CD4-positive, alpha-beta T cell treated with Interleukin-1 beta for 1 hour (primary cell): Measurements from ENCODE around the gene FAM89B.

Experiments
- DNase-seq, 2 donors: peaks; one replicate each; pipeline ENCODE4 v3.0.0-alpha.2; 2020 to 2022

Gene FAM89B

DNA sequence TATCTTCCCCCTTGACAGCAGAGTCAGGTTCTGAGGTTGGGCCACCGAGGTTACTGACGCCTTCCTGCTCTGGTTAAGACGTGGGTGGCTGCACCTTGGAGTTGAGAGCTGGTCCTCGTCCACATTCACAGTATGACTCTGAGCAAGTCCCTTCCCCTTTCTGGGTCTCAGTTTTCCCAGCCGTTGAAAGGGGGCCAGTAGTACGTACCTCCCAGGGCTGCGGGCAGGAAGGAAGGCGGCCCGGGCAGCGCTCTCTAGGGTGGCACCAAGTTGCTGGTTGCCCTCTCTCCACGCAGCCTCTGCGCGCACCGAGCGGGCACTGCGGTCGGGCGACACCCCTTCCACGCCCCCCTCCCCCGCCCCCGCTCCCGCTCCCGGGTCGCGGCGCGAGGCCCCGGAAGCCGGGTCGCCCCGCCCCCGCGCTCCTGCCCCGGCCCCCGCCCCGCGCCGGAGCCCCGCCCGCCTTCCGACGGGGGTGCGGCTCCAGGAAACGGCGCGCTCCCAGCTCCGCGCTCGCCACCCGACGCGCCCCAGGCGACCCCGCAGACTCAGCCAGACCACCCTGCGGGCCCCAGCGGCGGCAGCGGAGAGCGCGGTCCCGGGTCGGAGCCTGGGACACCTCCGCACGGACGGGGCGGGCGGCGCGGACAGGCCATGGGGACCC is 3.4 kb downstream of the FAM89B start, which contains the start of gene EHBP1L1:
TSS of gene EHBP1L1 (plus strand) at position 486 of the 664 bp plus-strand sequence. CDS start 250 bp downstream, outside the sequence.
- peak; percentile 86 for DNase-seq

DNA sequence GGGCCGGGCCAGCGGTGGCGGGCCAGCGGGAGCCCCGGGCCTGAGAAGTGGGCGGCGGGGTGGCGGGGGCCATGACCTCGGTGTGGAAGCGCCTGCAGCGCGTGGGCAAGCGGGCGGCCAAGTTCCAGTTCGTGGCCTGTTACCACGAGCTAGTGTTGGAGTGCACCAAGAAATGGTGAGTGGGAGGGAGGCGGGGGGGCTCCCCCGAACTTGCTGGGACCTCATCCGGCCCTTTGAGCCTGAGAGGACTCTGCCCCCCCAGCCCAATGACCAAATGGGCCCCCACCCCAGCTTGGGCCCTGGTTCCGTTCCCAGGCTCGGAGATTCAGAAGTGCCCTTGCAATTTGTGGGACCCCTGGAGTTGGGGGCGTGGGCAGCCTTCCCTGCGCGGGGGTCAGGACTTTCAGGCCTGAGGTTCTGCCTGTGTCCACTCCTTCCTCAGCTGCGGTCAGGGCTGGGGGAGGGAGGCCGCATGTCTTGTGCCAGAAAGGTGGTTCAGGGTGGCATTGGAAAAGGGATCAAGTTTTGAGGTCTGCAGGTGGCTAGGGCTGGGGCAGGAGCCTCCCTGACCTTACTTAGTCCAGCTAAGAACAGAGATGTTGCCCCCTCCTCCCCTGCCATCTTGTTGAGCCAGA is 4.0 kb downstream of the FAM89B start:
- DNase-seq, result no peak

DNA sequence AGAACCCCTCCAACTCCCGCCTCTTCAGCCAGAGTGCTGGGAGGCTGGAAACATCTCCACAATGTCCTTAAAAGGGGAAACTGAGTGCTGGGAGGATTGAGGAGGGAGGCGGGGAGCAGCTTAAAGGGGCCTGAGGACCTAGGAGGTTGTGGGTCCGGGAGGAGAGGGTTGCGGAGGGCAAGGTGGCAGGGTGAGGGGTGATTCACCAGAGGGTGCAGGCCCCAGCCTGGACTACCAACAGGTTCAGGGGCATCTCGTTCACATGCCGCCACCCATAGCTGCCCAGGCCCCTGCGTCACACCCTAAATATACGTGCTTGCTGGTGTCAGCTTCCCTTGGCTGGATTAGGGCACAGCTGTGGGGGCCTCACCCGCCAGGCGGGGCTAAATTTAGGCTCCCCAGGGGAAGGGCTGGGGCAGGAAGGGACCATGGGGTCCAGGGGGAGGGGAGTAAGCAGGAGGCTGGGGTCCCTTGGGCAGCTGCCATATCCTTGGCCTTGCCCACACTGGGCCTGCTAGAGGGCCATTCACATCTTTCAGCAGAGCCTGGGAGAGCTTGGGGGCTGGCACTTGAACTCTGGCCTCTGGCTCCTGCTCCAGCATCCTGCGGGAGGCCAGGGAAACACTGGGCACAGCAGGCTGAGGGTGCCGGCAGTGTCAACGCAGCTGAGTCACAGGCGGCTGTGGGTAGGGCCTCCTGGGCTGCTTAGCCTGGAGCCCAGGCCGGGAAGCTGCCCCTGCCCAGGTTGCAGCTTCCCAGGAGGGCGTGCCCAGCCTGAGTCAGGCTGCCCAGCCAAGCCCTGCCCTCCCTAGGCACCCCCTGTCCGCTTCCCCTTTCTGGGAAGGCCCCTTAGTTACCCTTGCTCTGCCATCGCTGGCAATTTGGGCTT is 4.8 kb downstream of the FAM89B start:
- peak in 1 of 2 donors; percentile 83 for DNase-seq

DNA sequence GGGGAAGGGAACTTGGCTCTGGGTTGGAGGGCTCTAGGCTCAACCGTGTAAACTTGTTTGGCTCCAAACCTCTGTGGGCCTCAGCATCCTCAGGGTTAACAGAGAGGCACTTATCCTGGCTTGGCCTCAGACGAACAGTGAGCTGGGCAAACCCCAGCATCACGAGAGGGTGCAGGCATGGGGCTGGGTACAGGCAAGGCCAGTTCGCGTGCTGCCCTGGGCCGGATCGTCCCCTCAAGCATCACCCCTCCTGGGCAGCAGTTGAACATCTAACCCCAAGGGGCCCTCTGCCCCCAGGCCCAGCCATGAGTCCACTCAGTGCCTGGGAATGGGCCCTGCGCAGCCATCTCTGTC is 5.4 kb downstream of the FAM89B start:
- no peak for DNase-seq

DNA sequence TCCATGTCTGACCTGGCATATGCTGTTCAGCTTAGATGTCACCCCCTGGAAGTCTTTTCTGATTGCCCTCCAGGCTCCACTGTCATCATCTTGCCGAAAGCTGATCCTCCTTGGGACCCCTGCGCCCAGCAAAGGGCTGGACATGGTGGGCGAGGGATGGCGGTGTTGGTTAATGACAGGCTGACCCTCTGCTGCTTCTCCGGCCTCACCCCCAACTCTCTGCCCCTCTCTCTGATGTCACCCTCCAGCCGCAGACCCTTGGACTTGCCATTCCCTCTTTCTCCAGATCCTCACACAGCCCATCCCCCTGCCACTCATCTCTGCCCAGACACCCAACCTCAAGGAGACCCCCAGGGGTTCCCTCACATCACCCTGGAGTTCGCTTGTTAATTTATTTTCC is 5.8 kb downstream of the FAM89B start:
- DNase-seq, result no peak

DNA sequence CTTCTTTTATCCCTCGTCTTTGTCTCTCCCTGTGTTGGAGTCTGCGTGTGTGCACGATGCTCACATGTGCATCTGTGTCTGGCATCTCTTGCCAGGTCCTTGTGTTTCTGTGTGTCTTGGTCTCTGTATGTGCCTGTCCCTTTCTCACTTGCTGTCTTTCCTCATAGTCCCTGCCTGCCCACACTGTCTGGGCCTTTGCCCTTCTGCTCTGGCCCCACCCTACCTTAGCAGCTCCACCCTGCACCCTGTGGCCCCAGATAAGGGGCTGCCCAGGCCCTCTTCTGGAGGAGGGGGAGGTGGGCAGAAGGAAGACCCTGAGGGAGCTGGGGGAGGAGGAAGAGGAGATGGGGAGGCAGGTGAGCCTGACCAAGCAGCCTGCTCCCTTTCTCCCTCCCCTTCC is 6.3 kb downstream of the FAM89B start:
- DNase-seq, result no peak

DNA sequence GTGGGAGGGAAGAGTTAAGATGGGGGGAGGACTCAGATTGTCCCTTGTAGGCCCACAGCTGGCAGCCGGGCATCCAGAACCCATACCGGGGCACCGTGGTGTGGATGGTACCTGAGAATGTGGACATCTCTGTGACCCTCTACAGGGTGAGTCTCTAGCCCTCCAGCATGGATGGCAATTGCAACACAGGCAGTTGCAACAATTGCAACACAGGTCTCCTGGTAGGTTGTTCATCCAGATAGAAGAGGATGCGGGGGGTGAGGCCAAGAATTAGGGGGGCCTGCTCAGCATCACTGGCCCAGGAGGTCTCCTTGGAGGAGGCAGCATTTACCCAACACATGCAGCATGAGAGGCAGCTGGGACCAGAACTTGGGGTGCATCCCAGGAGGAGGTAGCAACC is 7.0 kb downstream of the FAM89B start:
- no peak for DNase-seq

DNA sequence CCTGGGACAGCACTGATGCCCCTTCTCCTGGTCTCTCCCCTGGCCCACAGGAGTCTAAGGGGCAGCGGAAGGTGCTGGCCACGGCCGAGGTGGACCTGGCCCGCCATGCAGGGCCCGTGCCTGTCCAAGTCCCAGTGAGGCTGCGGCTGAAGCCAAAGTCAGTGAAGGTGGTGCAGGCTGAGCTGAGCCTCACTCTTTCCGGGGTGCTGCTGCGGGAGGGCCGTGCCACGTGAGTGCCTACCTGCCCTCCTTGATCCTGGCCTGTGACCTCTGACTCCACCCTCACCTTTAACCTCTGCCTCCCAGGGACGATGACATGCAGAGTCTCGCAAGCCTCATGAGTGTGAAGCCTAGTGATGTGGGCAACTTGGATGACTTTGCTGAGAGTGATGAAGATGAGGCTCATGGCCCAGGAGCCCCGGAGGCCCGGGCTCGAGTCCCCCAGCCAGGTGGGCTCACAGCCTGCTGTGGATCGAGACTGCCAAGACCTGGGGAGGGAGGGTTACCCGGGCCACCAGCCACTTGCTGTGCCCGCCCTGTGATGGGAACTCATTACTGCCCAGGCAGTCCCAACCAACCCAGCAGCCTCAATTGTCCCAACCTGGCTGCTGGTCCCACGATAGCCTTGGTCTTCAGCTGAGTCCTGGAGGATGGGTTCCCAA is 7.8 kb downstream of the FAM89B start:
- DNase-seq, result no peak

DNA sequence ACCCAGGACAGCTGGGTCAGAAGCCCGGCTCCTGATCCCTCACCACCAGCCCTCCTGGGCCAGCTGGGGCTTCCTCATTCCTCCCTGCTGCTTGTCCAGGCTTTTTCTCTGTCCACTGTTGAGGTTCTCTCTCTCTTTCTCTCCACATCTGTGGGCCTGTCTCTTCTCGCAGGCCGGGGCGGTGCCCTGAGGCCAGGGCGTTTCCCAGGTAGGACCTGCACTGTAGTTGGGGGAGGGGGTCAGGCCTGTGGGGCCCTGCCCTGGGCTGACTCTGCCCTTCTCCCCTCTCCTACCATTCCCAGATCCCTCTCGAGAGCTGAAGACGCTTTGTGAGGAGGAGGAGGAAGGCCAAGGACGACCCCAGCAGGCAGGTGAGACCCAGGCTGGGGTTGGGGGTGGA is 8.4 kb downstream of the FAM89B start:
- no peak for DNase-seq

DNA sequence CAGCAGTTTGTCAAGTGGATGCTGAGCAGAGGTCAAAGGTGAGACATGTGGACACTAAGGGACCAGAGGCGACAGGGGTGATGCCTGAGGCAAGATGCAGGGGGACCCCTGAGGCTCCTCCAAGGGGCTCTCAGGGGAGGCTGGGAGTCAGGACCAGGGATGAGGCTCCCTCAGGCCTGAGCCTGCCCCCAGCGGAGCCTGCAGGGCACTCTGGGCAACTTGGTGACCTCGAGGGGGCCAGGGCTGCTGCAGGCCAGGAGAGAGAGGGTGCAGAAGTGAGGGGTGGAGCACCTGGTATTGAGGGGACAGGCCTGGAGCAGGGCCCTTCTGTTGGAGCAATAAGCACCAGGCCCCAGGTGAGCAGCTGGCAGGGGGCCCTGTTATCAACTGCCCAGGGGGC is 9.6 kb downstream of the FAM89B start:
- no peak for DNase-seq

DNA sequence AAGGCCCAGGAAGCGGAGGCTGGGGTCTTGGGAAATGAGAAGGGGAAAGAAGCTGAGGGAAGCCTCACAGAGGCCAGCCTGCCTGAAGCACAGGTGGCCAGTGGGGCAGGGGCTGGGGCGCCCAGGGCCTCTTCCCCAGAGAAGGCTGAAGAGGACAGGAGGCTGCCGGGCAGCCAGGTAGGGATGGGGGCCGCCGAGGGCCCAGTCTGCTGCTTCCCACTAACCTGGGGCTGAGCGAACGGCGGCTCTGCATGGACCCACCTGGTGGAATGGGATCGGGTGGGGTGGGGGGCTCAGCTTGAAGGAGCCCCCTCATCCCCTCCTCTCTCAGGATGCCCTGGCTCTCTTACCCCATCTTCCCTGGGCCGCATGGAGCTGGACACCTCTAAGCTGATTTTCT is 11.3 kb downstream of the FAM89B start:
- DNase-seq, result no peak

DNA sequence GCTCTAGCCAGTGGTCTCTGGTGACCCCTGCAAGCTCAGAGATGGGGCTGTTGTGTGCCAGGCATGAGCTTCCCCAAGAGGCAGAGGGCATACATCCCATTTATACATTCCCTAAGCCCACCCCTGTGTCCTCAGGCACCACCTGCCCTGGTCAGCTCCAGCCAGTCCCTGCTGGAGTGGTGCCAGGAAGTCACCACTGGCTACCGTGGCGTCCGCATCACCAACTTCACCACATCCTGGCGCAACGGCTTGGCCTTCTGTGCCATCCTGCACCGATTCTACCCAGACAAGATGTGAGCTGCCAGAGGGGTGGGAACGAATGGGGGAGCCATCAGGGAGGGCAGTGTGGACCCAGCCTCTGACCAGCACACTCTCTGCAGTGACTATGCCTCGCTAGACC is 11.8 kb downstream of the FAM89B start:
- DNase-seq, result no peak

DNA sequence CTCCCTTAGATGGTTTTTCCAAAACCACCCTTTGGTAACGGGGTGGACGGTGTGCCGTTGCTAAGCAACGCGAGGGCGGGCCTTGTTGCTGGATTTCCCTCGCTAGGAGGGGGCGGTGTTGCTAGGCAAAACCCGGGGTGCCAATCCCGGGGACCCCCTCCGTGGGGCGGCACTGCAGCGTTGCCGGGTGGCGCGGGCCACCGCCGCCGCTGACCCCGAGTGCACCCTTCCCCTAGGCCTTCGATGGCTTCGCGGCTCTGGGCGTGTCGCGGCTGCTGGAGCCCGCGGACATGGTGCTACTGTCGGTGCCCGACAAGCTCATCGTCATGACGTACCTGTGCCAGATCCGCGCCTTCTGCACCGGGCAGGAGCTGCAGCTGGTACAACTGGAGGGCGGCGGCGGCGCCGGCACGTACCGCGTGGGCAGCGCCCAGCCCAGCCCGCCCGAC is 12.4 kb downstream of the FAM89B start:
- no peak for DNase-seq

DNA sequence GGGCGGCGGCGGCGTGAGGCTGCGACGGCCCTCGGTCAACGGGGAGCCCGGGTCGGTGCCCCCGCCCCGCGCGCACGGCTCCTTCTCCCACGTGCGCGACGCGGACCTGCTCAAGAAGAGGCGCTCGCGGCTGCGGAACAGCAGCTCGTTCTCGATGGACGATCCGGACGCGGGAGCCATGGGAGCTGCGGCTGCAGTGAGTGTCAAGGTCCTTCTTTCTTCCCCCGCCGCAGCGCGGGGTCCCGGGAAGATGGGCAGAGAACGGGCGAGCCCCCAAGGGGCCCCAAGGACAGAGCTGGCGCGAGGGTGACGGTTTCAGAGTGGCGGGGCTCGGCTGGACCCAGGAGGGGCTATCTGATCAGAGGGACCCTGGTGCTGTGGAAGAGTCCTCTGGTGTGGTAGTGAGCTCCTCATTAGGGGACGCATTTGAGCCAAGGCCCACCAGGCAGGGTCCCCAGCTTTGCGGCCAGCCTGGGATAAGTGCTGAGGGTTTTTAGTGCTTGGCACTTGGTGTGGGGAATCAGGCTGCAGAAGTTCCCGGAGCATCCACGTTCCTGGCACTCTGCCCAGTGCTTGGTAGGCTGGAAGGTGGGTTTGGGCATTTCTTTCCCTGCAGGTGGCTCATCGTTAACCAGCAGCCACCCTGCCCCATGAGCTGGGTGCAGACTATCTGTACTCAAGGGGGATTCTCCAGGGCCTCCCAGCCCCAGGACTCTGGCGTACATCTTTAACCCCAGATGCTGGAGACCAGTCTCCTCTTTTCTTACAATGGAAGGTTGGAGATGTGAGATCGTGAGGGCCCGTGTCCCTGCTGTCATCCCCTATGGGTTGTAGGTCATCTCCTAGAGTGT is 13.3 kb downstream of the FAM89B start:
- DNase-seq, result no peak

DNA sequence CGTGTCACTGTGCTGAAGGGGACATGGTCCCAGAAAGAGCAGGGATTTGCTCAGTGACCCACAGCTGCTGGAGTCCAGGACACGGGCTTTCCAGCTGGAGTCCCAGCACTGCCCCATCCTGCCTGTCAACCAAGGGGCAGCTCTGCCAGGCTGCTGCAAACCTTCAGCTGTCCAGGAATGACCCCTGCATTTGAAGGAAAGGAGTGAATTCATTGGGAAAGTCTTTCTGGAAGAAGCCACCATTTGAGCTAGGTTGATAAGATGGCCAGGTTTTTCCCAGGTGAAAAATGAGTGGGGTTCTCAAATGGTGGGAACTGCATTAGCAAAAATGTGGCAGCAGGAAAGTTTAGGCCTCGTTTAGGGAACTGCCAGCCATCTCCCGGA is 13.9 kb downstream of the FAM89B start:
- no peak for DNase-seq

DNA sequence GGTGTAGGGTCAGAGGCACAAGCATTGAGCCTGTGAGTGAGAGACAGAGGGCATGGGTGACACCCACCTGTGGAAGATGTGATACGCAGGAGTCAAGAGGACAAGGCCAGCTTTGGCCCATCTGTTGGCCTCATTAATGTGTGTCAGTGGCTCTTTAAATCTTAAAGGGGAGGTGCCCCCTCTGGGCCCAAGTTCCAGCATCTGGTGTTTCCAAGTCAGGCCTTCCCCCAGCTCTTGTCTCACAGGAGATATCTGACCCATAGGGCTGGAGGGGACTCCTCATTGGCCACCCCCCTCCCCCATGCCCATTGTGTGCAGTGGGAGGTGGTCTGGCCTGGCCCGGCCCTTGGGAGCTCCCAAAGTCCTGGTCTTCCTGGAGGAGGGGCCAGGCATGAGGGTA is 14.3 kb downstream of the FAM89B start:
- no peak for DNase-seq

DNA sequence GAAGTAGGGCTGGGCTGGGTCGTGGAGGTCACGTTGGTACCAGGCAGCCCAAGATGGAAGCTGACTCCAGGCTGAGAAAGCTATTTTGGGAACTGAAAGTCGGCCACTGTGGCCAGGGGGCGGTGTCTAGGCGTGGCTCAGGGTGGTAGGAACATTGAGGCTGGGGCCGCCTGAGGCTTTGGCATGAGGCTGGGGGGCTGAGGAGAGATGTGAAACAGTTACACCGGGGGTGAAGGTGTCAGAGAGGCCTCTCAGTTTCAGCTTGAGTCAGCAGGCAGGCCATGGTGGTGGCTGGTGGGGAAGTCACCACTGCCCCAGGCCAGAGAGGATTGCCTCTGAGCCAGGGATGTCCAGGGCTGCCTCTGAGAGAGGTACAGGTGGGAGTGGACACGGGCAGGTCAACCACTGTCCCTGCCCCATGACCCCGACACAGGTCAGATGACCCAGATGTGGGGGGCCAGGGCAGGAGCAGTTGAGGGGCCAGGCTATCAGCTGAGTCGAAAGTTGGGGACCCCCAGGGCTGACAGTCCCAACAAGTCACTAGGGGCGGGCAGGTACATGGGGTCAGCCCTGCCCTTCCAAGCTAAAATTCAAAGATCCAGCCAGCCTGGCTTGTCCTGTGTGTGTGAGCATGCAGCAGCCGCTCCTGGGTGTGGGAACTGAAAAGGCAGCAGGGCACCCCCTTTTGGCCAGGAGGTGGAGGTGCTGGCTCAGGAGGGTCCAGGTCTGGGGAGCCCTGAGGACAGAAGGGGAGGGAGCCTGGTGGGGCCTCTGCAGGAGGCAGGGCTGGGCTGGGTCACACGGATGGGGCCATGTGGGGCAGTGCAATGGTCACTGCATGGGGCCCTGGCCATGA is 16.1 kb downstream of the FAM89B start:
- peak; percentile 82 to 84 for DNase-seq

DNA sequence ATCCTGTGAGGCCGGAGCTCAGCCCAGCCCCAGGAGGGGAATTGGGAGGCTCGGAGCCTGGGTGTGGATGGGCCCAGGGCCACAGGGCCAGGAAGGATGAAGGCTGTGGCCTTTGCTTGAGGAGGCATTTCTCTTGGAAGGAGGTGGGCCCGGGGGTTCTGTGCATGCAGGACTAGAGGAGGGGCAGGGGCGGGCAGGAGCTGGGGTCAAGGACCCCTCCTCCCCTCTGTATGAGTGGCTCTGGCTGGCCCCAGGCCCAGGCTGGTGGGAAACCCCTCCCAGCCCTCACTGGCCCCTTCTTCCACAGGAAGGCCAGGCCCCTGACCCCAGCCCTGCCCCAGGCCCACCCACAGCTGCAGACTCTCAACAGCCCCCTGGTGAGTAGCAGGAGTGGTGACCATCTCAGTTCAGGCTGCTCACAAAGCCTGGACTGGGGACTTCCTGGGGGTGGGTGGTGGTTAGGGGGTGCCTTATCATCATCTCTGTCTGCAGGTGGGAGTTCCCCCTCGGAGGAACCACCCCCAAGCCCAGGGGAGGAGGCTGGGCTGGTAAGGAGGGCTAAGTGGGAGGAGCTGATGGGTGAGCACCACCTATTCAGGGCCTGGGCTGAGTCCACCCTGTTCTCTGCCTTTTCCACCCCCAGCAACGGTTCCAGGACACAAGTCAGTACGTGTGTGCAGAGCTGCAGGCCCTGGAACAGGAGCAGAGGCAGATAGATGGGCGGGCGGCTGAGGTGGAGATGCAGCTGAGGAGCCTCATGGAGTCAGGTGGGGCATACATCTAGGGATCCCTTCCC is 17.3 kb downstream of the FAM89B start:
- DNase-seq, result peak; percentile 44 to 49

DNA sequence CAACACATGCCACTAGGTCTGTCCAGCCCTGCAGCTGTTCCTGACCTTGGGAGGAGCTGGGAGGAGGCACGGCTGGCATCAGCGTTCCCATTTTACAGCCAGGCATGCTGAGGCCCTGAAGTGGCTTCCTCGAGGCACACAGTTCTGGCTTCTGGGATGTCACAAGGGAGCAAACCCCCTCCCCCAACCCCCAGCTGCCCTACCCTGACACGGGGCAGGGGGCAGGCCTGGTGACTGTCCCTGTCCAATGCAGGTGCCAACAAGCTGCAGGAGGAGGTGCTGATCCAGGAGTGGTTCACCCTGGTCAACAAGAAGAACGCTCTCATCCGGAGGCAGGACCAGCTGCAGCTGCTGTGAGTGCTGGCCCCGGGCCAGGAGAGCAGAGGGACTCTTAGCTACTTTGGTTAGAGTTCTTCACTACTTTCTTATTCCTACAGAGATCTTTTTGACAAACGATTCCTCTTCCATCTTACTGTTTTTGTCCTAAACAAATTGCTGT is 18.0 kb downstream of the FAM89B start:
- no peak for DNase-seq
